GM12878 (cell line): ENCODE data around the gene SLCO1A2.

Experiments used
- ASH2L ChIP-seq: fragments of 300-600, 200-600 bp; sonication (generic); IDR thresholded peaks from 2 replicates; pipeline ENCODE4 v1.6.1; 2017; ENCODE audit warnings: low read depth, mild to moderate bottlenecking, borderline replicate concordance
- ETV6 ChIP-seq, 2 experiments: fragments of 450-650 bp in 1 of 2; IDR thresholded peaks in 1 of 2; conservative IDR thresholded peaks in 1 of 2; 2 replicates each; pipeline ENCODE4 v1.6.1; 2014; ENCODE audit warnings: antibody characterized with exemption in 1 of 2, borderline replicate concordance in 1 of 2, low read depth in 1 of 2, mild to moderate bottlenecking in 1 of 2, moderate library complexity in 1 of 2
- EZH2 ChIP-seq: IDR thresholded peaks from 2 replicates; pipeline ENCODE4 v1.6.1; 2012; ENCODE audit warnings: low read depth, mild to moderate bottlenecking, control low read depth, inconsistent platforms, low read length, borderline replicate concordance; ENCODE audit not compliant: control insufficient read depth
- FOXK2 ChIP-seq: fragments of 450-650 bp; IDR thresholded peaks from 2 replicates; pipeline ENCODE4 v1.6.1; 2017; ENCODE audit warnings: mild to moderate bottlenecking, moderate library complexity
- POLR2A ChIP-seq: IDR thresholded peaks from 2 replicates; pipeline ENCODE4 v1.6.1; 2011; ENCODE audit warnings: low read depth, mild to moderate bottlenecking, low read length
- POLR2AphosphoS2 ChIP-seq: IDR thresholded peaks from 2 replicates; pipeline ENCODE4 v1.6.1; 2011; ENCODE audit warnings: low read depth, mild to moderate bottlenecking, low read length, improper control_type of control experiment, moderate library complexity
- REST ChIP-seq: IDR thresholded peaks from 2 replicates; pipeline ENCODE4 v1.6.1; 2012; ENCODE audit warnings: mild to moderate bottlenecking, low read depth, low read length
- YY1 ChIP-seq: IDR thresholded peaks from 2 replicates; pipeline ENCODE4 v1.6.1; 2011; ENCODE audit warnings: low read depth, mild to moderate bottlenecking, low read length
- TF ChIP-seq, protein P1 (sequence below), 3 experiments: IDR thresholded peaks in 2 of 3; conservative IDR thresholded peaks in 1 of 3; 2 replicates each; pipeline ENCODE4 v1.5.1; 2011; ENCODE audit warnings: low read depth in 3 of 3, low read length in 3 of 3, mild to moderate bottlenecking in 3 of 3, control low read depth in 2 of 3, moderate library complexity in 2 of 3, inconsistent platforms in 1 of 3, mixed read lengths in 1 of 3; ENCODE audit not compliant: control insufficient read depth in 2 of 3, insufficient read depth in 1 of 3; ENCODE audit errors: extremely low read depth in 1 of 3

GRCh38 chr12:21223930-21224329 lies 110.8 kb downstream of the SLCO1A2 start:
- TF ChIP-seq, protein P1, sequence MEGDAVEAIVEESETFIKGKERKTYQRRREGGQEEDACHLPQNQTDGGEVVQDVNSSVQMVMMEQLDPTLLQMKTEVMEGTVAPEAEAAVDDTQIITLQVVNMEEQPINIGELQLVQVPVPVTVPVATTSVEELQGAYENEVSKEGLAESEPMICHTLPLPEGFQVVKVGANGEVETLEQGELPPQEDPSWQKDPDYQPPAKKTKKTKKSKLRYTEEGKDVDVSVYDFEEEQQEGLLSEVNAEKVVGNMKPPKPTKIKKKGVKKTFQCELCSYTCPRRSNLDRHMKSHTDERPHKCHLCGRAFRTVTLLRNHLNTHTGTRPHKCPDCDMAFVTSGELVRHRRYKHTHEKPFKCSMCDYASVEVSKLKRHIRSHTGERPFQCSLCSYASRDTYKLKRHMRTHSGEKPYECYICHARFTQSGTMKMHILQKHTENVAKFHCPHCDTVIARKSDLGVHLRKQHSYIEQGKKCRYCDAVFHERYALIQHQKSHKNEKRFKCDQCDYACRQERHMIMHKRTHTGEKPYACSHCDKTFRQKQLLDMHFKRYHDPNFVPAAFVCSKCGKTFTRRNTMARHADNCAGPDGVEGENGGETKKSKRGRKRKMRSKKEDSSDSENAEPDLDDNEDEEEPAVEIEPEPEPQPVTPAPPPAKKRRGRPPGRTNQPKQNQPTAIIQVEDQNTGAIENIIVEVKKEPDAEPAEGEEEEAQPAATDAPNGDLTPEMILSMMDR (IDR thresholded peaks at IDR 0.05 in 2 of 3, conservative IDR thresholded peaks at IDR 0.05 in 1 of 3; ENCODE audit: control insufficient read depth in 2 of 3, extremely low read depth in 1 of 3, insufficient read depth in 1 of 3, low read depth in 3 of 3, low read length in 3 of 3): no peak
- no peak for TF ChIP-seq ASH2L
- TF ChIP-seq FOXK2: no peak
- no peak for TF ChIP-seq YY1
- no peak for TF ChIP-seq ETV6 (conservative IDR thresholded peaks at IDR 0.05 in 1 of 2, IDR thresholded peaks at IDR 0.05 in 1 of 2; ENCODE audit: borderline replicate concordance in 1 of 2, low read depth in 1 of 2)
- TF ChIP-seq REST: no peak
- no peak for TF ChIP-seq POLR2A
- no peak for TF ChIP-seq EZH2
- no peak for TF ChIP-seq POLR2AphosphoS2
